ENCODE measurements around the gene CBFA2T3.
"Not testable (repeated sequence)": the region's sequence is repeated elsewhere in the genome, so short reads cannot be mapped to it uniquely, and the experiment has no call there.

Gene CBFA2T3

DNA sequence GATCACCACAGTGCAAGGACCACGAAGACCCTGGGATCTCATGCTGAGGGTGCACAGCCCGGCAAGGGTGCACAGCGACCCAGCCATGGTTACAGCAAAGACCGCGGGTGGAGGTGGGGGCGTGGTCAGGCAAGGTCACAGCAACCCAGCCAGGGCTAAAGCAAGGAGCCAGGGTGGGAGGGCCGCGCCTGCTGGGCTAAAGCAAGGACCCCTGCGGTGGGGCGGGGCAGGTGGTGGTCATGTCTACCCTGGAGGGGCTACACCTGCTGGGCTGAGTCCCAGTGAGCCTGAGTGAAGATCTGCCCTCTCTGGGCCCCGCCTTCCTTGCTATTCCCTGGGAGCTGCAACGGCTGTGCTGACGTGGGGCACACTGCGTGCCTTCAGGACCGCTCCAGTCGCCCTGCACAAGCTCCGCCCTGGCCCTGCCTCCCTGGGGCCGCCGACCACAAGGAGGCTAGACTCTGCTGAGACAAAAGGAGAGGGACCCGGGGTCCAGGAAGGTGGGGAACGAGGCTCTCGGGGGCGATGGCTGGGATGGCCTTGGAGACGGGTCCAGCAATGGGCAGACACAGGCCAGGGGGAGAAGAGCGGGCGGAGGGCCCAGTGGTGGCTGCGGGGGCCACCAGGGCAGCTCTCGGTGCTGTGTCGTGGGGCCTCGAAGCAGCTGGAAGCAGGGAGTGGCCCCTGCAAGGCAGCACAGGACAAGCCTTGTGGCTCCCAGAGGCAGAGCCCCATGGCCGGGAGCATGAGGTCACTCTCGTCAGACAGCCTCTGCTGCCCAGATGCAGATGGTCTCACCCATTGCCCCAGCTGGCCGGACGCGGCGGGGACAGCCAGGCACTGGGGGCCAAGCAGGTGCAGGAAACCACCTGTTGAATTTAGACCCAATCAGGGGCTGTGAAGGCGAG lies 52.8 kb downstream of the CBFA2T3 start:
- no peak for FAIRE-seq

GRCh38 chr16:88923450-88923849 lies 53.6 kb downstream of the CBFA2T3 start:
- DNase-seq (ENCODE audit: low spot score) (no peak), FAIRE-seq (no peak)

More for the DNA sequence above, 52.8 kb downstream of the CBFA2T3 start:
- no peak for DNase-seq (ENCODE audit: low spot score)

DNA sequence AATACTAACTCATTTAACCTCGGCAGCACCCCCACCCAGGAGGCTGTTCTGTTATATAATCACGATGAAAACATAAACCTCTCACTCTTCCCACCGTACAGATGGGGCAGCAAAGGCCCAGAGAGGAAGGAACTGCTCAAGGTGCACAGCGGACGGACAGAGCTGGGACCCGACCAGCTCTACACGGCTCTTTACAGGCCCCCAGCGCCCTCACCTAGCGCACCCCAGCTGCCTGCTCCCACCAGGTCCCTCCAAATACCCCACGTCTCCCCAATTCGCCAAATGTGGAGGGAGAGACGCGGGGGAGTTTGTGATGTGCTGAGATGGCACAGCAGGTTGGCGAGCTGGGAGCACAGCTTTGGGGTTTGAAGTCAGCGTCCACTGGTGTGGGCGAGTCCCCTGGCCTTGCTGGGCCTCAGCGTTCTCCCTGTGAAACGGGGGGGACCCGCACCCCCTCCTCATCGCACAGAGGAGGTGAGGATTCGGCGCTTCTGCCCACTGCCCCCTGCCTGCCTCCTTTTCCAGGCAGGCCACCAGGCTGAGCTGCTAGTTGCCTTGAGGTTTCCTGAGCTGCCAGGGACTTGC lies 54.1 kb downstream of the CBFA2T3 start:
- no peak for DNase-seq (ENCODE audit: low spot score)
- no peak for FAIRE-seq

DNA sequence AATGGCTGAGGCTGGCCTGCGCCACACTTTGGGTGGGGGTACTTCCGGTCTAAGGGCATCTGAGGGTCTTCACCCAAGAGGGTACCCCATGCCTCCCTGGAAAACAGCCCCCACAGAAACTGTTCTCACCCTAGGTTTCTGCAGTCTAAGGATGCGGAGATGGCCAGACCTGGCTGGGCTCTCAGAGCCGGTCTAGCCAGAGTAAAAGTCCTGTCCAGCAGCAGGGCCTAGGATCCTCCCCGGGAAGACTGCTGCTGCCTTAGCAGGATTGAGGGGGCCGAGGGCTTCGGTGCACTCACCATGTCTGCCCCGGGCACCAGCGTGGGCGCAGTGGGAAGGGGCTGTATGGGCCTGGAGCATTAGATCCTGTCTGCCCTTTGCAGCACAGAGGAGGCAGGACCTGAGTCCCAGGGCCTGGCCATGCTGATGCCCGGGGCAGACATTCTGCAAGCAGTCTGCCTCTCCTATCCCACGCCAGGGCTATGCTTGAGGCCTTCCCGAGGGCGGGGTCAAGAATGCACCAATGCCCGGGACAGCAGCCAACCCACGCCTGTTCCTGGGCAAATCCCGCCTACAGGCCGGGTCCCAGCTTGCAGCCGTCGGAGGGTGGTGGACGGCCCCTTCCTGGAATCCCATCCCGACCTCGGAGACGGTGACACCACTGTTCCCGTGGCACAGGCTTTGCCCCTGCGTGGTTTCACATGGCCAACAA lies 54.7 kb downstream of the CBFA2T3 start:
- no peak for FAIRE-seq
- no peak for DNase-seq (ENCODE audit: low spot score)

- DNase-seq (ENCODE audit: low spot score) (no peak), FAIRE-seq (no peak)
Observed at GRCh38 chr16:88921591-88921990, 55.4 kb downstream of the CBFA2T3 start.

DNA sequence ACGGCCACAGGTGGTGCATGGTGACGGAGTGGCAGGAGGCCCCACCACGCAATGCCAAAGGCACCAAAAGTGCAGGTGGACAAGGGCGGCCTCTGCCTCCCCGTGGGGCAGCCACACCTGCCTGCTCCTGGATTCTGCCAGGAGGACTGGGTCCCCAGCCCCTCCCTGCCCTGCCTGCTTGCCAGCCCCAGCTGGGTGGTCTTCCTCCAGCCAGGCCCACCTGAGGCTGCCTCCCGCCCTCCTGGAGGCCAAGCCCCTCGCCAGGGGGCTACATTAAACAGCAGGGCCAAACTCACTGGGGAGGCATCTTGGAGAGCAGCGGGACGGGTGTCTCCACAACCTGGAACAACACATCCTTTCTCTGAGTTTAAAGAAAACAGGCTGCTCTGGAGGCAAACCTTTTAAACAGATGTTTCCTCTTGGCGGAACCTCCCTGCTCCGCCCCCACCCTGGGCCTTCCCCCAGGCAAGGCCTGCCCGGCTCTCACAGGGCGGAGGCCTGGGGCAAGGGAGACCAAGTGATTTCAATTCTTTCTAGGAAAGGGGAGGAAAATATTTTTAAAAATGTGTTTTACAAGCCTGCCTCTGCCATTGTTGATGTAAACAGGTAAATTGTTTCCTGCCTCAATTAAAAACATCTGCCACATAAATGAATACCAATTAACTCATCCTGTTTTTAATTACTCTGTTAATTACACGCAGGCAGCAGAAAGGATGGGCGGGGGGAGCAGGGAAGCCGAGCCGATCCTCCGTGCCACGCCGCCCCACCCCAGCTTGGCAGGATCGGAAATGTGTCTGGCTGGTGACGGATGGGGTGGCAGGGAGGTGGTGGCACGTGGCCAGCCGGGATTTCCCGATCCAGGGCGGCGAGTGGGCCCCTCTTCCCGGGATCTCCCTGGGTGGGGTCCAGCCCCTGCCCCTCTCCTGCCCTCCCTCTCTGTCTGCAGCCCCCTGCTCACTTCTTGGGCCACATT lies 56.1 kb downstream of the CBFA2T3 start:
- DNase-seq (ENCODE audit: low spot score), result no peak
- no peak for FAIRE-seq

- DNase-seq (ENCODE audit: low spot score), result no peak
- no peak for FAIRE-seq
Observed at GRCh38 chr16:88919936-88920335, 57.1 kb downstream of the CBFA2T3 start.

GRCh38 chr16:88918896-88919295 lies 58.1 kb downstream of the CBFA2T3 start:
- not testable (repeated sequence) for DNase-seq (ENCODE audit: low spot score)

GRCh38 chr16:88917915-88918627 lies 58.9 kb downstream of the CBFA2T3 start:
- FAIRE-seq (no peak), DNase-seq (ENCODE audit: low spot score) (no peak)

More at GRCh38 chr16:88918896-88919295, 58.1 kb downstream of the CBFA2T3 start:
- not testable (repeated sequence) for FAIRE-seq

- DNase-seq (ENCODE audit: low spot score) (no peak), FAIRE-seq (no peak)
Observed at GRCh38 chr16:88917146-88917914, 59.7 kb downstream of the CBFA2T3 start.

- FAIRE-seq, result no peak
- no peak for DNase-seq (ENCODE audit: low spot score)
Observed at GRCh38 chr16:88915639-88916327, 61.2 kb downstream of the CBFA2T3 start.

- no peak for FAIRE-seq
- DNase-seq (ENCODE audit: low spot score), result no peak
Observed at GRCh38 chr16:88914750-88915368, 62.1 kb downstream of the CBFA2T3 start.

DNA sequence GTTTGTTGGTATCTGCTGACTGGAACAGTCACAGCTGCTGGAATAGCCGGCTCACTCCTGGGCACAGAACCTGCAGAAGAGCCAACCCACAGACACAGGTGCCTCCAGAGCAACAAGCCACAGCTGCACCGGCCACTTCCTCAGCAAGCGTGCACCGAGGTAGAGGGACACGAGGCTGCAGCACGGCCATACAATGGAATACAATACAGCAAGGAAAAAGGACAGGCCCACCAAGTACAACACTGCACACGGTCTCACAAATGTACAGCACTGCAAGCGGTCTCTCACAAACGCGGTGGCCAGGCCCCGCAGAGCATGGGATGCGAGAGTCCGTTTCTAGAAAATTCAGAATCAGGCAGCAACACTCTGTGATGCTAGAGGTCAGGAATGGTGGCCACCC lies 63.1 kb downstream of the CBFA2T3 start:
- no peak for FAIRE-seq
- no peak for DNase-seq (ENCODE audit: low spot score)

- no peak for DNase-seq (ENCODE audit: low spot score)
- no peak for FAIRE-seq
Observed at GRCh38 chr16:88913001-88913612, 63.9 kb downstream of the CBFA2T3 start.

DNA sequence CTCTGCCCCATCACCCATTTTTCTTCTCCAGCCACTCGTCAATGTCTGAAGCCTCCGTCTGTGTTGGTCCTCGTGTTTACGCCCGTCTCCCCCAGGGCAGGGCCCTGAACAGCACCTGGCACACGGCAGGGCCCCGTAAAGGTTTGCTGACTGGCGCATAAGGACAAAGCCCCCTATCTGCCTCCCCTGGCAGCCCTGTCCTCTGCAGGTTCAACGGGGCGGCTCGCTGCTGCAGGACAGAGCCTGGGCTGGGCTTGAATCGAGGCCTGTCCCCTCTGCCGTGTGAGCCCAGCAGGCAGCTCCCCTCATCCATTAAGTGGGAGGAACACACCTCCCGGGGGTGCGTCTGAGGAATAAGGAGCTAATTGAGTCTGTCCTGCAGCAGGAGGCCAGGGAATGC lies 64.5 kb downstream of the CBFA2T3 start:
- FAIRE-seq (no peak), DNase-seq (ENCODE audit: low spot score) (no peak)

DNA sequence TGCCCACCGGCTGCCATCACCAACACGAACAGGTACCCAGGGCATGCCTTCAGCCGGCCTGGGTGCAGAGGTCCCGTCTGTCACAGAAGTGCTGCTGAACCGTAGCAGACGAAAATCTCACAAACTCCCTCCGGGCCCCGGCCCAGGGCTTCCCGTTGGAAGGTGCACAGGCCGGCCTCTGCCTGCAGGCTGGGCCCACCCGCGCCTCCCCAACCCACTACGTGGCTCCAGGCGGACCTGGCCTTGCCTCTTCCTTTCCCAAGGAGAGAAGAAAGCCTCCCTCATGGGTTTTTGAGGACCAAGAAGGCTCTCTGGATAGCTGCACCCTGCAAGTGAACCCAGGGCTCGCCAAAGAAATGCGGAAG lies 65.1 kb downstream of the CBFA2T3 start:
- FAIRE-seq (no peak), DNase-seq (ENCODE audit: low spot score) (no peak)

DNA sequence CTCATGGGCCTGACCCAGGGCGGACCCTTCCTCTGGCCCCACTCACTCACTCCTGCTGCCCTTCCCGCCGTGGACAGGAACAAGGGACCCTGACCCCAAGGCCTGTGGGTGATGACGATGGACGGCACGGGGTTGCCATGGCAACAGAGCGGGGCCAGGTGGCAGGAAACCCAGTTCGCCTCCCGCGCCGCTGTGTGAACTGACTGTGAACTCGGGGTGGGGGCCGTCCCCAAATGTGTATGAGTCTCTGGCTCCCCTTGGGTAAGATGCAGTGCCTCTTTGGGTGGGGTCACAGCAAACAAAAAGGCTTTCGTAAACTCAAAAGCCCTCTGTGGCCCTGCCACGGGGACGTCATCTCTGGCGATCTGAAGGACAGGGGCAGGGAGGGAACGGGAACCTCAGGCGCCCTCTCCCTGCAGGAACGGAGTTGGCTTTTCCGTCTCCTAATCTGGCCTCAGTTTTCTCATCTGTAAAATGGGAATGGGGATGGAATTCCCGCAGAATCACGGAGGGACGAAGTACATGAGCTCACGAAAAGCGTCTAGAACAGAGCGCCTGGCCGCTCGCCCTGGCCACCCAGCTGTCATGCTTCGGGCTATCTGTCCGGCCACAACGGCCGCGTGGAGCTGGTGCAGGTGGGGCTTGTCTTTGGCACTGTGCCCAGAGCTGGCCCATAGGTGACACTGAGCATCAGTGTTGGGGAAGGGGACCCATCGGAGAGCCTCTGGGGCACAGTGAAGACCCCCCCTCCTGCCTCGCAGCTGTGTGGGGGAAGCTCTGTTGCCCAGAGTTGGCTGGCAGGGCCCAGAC lies 65.7 kb downstream of the CBFA2T3 start:
- FAIRE-seq, result no peak
- DNase-seq (ENCODE audit: low spot score), result no peak

Data from RCC 7860 (cell line).